H9 (cell line): ENCODE results near the gene CEMIP. TPM values are rescaled to one million over a fixed set of nuclear protein-coding genes. Genes with fewer than 3 reads are reported as not detected.
A peak's percentile ranks its signal among the peaks of the same experiment; 100 is the strongest.

Experiments
- DNase-seq: peaks from one replicate; pipeline ENCODE4 v3.0.0-alpha.2; 2017
- H2AFZ ChIP-seq: one replicate; pipeline ENCODE4 v1.6.1; 2013; ENCODE audit warnings: mild to moderate bottlenecking, low read length, control low read depth, moderate library complexity
- H2AK5ac ChIP-seq: 2 replicates; pipeline ENCODE4 v1.6.1; 2013; ENCODE audit warnings: low read length, control low read depth, mixed read lengths; ENCODE audit not compliant: insufficient read length
- H2BK120ac ChIP-seq: one replicate; pipeline ENCODE4 v1.6.1; 2013; ENCODE audit warnings: low read depth, mild to moderate bottlenecking, low read length, control low read depth, inconsistent platforms; ENCODE audit not compliant: poor library complexity, severe bottlenecking
- H2BK12ac ChIP-seq: 2 replicates; pipeline ENCODE4 v1.6.1; 2013; ENCODE audit warnings: low read length, control low read depth, mixed read lengths, low read depth; ENCODE audit not compliant: insufficient read length
- H2BK15ac ChIP-seq: 2 replicates; pipeline ENCODE4 v1.6.1; 2013; ENCODE audit warnings: low read depth, low read length, control low read depth
- H2BK20ac ChIP-seq: one replicate; pipeline ENCODE4 v1.6.1; 2013; ENCODE audit warnings: low read depth, mild to moderate bottlenecking, low read length, control low read depth, inconsistent platforms; ENCODE audit not compliant: poor library complexity, severe bottlenecking
- H2BK5ac ChIP-seq: 2 replicates; pipeline ENCODE4 v1.6.1; 2013; ENCODE audit warnings: low read length, control low read depth, mixed read lengths; ENCODE audit not compliant: insufficient read length
- H3K14ac ChIP-seq: 2 replicates; pipeline ENCODE4 v1.6.1; 2013; ENCODE audit warnings: low read length, control low read depth; ENCODE audit not compliant: insufficient read depth
- H3K18ac ChIP-seq: 2 replicates; pipeline ENCODE4 v1.6.1; 2013; ENCODE audit warnings: low read depth, mild to moderate bottlenecking, mixed read lengths, low read length, control low read depth; ENCODE audit not compliant: insufficient read length
- H3K23ac ChIP-seq: 2 replicates; pipeline ENCODE4 v1.6.1; 2013; ENCODE audit warnings: low read length, control low read depth, mixed read lengths, low read depth; ENCODE audit not compliant: insufficient read length
- H3K23me2 ChIP-seq: 2 replicates; pipeline ENCODE4 v1.6.1; 2013; ENCODE audit warnings: low read depth, mild to moderate bottlenecking, mixed read lengths, low read length, control low read depth; ENCODE audit not compliant: insufficient read length, poor library complexity, severe bottlenecking
- H3K27ac ChIP-seq: 2 replicates; pipeline ENCODE4 v1.5.1; 2013; ENCODE audit warnings: low read length, control low read depth, mixed read lengths, low read depth; ENCODE audit not compliant: insufficient read length
- H3K27me3 ChIP-seq: 2 replicates; pipeline ENCODE4 v1.6.1; 2013; ENCODE audit warnings: low read length, control low read depth, inconsistent platforms; ENCODE audit not compliant: insufficient read depth
- H3K4ac ChIP-seq: 2 replicates; pipeline ENCODE4 v1.6.1; 2013; ENCODE audit warnings: low read depth, mild to moderate bottlenecking, control low read depth, inconsistent platforms, low read length, moderate library complexity
- H3K4me1 ChIP-seq: 2 replicates; pipeline ENCODE4 v1.6.1; 2013; ENCODE audit warnings: low read length, control low read depth, inconsistent platforms; ENCODE audit not compliant: insufficient read depth
- H3K4me2 ChIP-seq: 2 replicates; pipeline ENCODE4 v1.6.1; 2013; ENCODE audit warnings: low read length, control low read depth, mixed read lengths; ENCODE audit not compliant: insufficient read length, insufficient read depth
- H3K56ac ChIP-seq: 2 replicates; pipeline ENCODE4 v1.6.1; 2013; ENCODE audit warnings: low read depth, mild to moderate bottlenecking, mixed read lengths, low read length, control low read depth; ENCODE audit not compliant: insufficient read length
- H3K79me1 ChIP-seq: 2 replicates; pipeline ENCODE4 v1.6.1; 2013; ENCODE audit warnings: low read depth, mild to moderate bottlenecking, moderate library complexity, low read length, control low read depth, inconsistent platforms; ENCODE audit not compliant: insufficient read depth, poor library complexity, severe bottlenecking
- H3K79me2 ChIP-seq: 2 replicates; pipeline ENCODE4 v1.6.1; 2013; ENCODE audit warnings: low read length, control low read depth, inconsistent platforms; ENCODE audit not compliant: insufficient read depth
- H3K9ac ChIP-seq: 2 replicates; pipeline ENCODE4 v1.6.1; 2013; ENCODE audit warnings: low read length, control low read depth, mixed read lengths; ENCODE audit not compliant: insufficient read length; ENCODE audit errors: extremely low read depth
- H3K9me3 ChIP-seq: one replicate; pipeline ENCODE4 v1.6.1; 2013; ENCODE audit warnings: low read depth, low read length, inconsistent platforms; ENCODE audit not compliant: control insufficient read depth
- H3T11ph ChIP-seq: one replicate; pipeline ENCODE4 v1.6.1; 2013; ENCODE audit warnings: mild to moderate bottlenecking, low read length, control low read depth, inconsistent platforms
- H4K20me1 ChIP-seq: one replicate; pipeline ENCODE4 v1.6.1; 2013; ENCODE audit not compliant: control insufficient read depth, insufficient read length, insufficient read depth
- H4K5ac ChIP-seq: 2 replicates; pipeline ENCODE4 v1.6.1; 2013; ENCODE audit warnings: low read depth, mild to moderate bottlenecking, mixed read lengths, low read length, control low read depth; ENCODE audit not compliant: insufficient read length
- H4K8ac ChIP-seq: replicated peaks from 2 replicates; pipeline ENCODE4 v1.6.1; 2013; ENCODE audit warnings: low read length, control low read depth, mixed read lengths, low read depth; ENCODE audit not compliant: insufficient read length
- H4K91ac ChIP-seq: 2 replicates; pipeline ENCODE4 v1.6.1; 2013; ENCODE audit warnings: low read depth, mild to moderate bottlenecking, moderate library complexity, mixed read lengths, low read length, control low read depth; ENCODE audit not compliant: insufficient read length
- H3K27ac Mint-ChIP-seq, 3 experiments: 2 replicates in 2 of 3; 3 replicates in 1 of 3; pipeline ENCODE4 v1.8.0; 2020 to 2021; ENCODE audit warnings: mixed read lengths in 3 of 3, mild to moderate bottlenecking in 1 of 3, moderate library complexity in 1 of 3
- H3K27me3 Mint-ChIP-seq: 2 replicates; pipeline ENCODE4 v1.8.0; 2021; ENCODE audit warnings: low read depth, mild to moderate bottlenecking, moderate library complexity, mixed read lengths
- H3K36me3 Mint-ChIP-seq, 3 experiments: 2 replicates in 2 of 3; 3 replicates in 1 of 3; pipeline ENCODE4 v1.8.0; 2020 to 2021; ENCODE audit warnings: low read depth in 3 of 3, mixed read lengths in 3 of 3; ENCODE audit not compliant: insufficient read depth in 1 of 3
- H3K4me1 Mint-ChIP-seq, 2 experiments: 2 replicates each; pipeline ENCODE4 v1.8.0; 2020; ENCODE audit warnings: mixed read lengths in 2 of 2
- H3K4me3 Mint-ChIP-seq, 2 experiments: 2 replicates in 1 of 2; 3 replicates in 1 of 2; pipeline ENCODE4 v1.8.0; 2020 to 2021; ENCODE audit warnings: mild to moderate bottlenecking in 2 of 2, mixed read lengths in 2 of 2, moderate library complexity in 1 of 2
- H3K9me3 Mint-ChIP-seq, 2 experiments: 2 replicates in 1 of 2; 3 replicates in 1 of 2; pipeline ENCODE4 v1.8.0; 2020; ENCODE audit warnings: mild to moderate bottlenecking in 2 of 2, mixed read lengths in 2 of 2, moderate library complexity in 1 of 2
- CTCF ChIP-seq: fragments of 200-600 bp; sonication (generic); conservative IDR thresholded peaks from 3 replicates; pipeline ENCODE4 v1.8.0; 2021; ENCODE audit warnings: antibody characterized with exemption, mild to moderate bottlenecking
- WGBS: extraction: QIAGEN DNeasy Blood & Tissue Kit; methylation state at CpG from one replicate; pipeline ENCODE4 v1.1.7; 2013; ENCODE audit warnings: missing lambda C conversion rate, low lambda C conversion rate, mixed read lengths; ENCODE audit not compliant: insufficient read length; ENCODE audit errors: extremely low coverage; 5-methylcytosine and 5-hydroxymethylcytosine counted together
- total RNA-seq: library from RNA; stranded (reverse); gene quantifications from 2 replicates; pipeline ENCODE4 v1.2.1, GENCODE V29; 2021

CEMIP gene
- total RNA-seq, 1 experiment from 2014 or later, result 0.09 TPM

- Histone ChIP-seq H3K4me2 (no peak overlapping the region), H2BK20ac (no peak overlapping the region), H3K23ac (no peak overlapping the region), H3K56ac (no peak overlapping the region), H4K8ac (no peak overlapping the region), H3K9me3 (no peaks in the 10 kb centered on the region), H4K91ac (no peak overlapping the region), H2BK12ac (no peak overlapping the region), H2AK5ac (no peak overlapping the region), H4K5ac (no peak overlapping the region), H3K79me1 (no peaks in the 10 kb centered on the region), H2AFZ (no peak overlapping the region), H2BK5ac (no peak overlapping the region), H3K27ac (no peak overlapping the region), H3K79me2 (0 out of 2 replicates have a peak, but pooled peaks cover 2% of the 10 kb centered on the region), H2BK15ac (no peak overlapping the region), H2BK120ac (no peak overlapping the region), H3K4me1 (peaks cover 3% of the 10 kb centered on the region), H3K9ac (no peak overlapping the region), H4K20me1 (no peaks in the 10 kb centered on the region), H3K18ac (no peak overlapping the region), H3K27me3 (no peaks in the 10 kb centered on the region), H3T11ph (no peak overlapping the region), H3K4ac (no peak overlapping the region), H3K14ac (no peak overlapping the region), H3K23me2 (no peaks in the 10 kb centered on the region)
- peaks cover 12 to 40% (median 25%) of the 10 kb centered on the region in 3 experiments for H3K36me3 Mint-ChIP-seq
- H3K9me3 Mint-ChIP-seq, result no peaks in the 10 kb centered on the region; a peak in 1 of 5 replicates
- H3K27ac Mint-ChIP-seq, result peak overlapping the region; percentile 65 to 88 (median 88); a peak in 4 of 7 replicates
- TF ChIP-seq CTCF, result no peak
- no peak overlapping the region for H3K4me3 Mint-ChIP-seq
- WGBS, result no CpG with 5 or more reads among the region's 2 CpGs
- H3K27me3 Mint-ChIP-seq, result no peaks in the 10 kb centered on the region
- DNase-seq, result no peak
- peaks cover 42 to 44% of the 10 kb centered on the region in 2 experiments for H3K4me1 Mint-ChIP-seq
These were observed 178.4 kb downstream of the CEMIP start for GRCh38 chr15:80957556-80957955.
